Skeletal muscle cell (primary cell): ENCODE measurements around the gene MSANTD1.

Experiments
- DNase-seq: peaks from one replicate; pipeline ENCODE4 v3.0.0-alpha.2; 2010; ENCODE audit warnings: low read depth
- H3K4me3 ChIP-seq: 2 replicates; pipeline ENCODE4 v1.5.1; 2011; ENCODE audit warnings: low read depth, mild to moderate bottlenecking, control low read depth, low read length, moderate library complexity

MSANTD1 gene

DNA sequence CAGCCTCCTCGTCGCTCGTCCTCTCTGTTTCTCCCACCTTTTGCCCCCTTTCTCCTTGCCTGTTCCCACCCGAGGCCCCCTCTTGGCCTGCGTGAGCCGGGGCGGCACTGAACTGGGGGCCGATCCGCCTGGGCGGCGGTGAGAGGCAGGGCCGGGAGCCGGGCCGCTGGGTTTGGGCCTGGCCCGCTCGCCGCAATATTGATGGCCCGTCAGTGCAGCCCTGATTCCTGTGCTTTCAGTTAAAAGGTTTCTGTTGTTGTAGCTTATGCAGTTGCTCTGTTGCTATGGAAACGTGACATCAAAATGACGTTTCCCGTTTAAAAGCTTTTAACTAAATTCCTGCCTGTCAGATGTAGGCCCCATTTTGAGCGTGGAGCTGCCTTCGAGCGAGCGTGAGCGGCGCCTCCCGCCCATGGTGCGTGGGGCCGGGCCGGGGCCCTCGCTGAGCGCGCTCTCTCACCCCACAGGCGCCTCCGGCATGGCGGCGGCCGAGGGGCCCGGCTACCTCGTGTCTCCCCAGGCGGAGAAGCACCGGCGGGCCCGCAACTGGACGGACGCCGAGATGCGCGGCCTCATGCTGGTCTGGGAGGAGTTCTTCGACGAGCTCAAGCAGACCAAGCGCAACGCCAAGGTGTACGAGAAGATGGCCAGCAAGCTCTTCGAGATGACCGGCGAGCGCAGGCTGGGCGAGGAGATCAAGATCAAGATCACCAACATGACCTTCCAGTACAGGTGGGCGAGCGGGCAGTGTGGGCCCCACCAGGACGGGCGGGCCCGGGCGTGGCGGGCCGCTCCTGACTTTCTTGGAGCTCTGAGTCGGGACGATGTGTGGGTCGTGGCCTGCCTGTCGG is at the start of gene MSANTD1:
Gene MSANTD1, plus strand, starts transcription at position 349 of the 851 bp plus-strand sequence. Its CDS starts 64 bp downstream, at position 413.
- DNase-seq = no peak
- no peak within 1 kb of the TSS for H3K4me3 ChIP-seq

DNA sequence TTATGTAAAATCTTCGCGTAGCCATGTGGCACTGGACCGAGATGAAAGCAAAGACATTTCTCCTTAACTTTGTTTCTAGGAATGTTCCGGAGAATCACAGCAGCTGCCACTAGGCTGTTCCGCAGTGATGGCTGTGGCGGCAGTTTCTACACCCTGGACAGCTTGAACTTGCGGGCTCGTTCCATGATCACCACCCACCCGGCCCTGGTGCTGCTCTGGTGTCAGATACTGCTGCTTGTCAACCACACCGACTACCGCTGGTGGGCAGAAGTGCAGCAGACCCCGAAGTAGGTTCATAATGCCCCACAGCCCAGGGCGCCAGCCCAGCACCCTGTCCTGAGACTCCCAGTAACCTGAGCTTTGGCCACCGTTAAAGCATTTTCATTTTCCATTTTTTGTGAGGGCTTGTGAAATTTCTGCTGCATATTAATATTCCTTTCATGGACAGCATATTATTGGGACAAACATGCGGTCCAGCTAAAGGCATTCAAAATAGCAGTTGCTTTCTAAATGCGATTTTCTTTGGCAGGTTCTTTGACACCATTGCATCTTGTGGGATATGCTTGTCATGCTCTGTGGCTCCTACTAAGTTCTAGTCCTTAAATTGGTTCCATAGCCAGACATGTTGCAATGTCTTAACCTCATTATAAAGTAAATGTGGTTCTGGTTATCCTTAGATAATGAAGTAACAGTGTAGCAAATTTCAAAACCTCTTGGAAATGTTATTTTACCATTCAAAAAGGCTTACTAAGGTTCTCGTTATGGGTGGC is 49.1 kb upstream of the MSANTD1 start:
- no peak for DNase-seq
- H3K4me3 ChIP-seq = no peak overlapping the region

- H3K4me3 ChIP-seq = no peak overlapping the region
- no peak for DNase-seq
These were observed 48.4 kb upstream of the MSANTD1 start for GRCh38 chr4:3200423-3201090.

- no peak overlapping the region for H3K4me3 ChIP-seq
- DNase-seq = no peak
These were observed 46.9 kb upstream of the MSANTD1 start for GRCh38 chr4:3201718-3202702.

GRCh38 chr4:3202836-3203820 is 45.8 kb upstream of the MSANTD1 start:
- no peak overlapping the region for H3K4me3 ChIP-seq
- DNase-seq = no peak

- H3K4me3 ChIP-seq = no peak overlapping the region
These were observed 45.0 kb upstream of the MSANTD1 start for GRCh38 chr4:3203971-3204431.

DNA sequence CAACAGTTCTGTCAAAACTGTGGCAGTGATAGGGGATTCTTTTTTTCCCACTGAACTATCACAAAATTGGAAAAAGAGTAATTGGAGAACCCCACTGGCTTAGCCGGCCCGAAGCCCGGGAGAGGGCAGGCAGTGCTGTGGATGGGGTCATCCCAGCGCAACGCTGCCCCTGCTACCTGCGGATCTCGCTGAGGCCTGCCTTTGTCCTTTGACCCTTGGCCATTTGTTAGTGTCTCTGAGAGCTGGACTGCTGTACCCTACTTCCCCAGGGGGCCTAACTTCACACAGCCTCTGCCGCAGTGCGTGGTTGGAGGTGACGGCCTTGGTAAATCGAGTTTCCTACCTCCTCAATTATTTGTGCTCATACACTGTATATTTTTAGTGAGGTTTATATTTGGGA is 43.0 kb upstream of the MSANTD1 start:
- DNase-seq = no peak
- no peak overlapping the region for H3K4me3 ChIP-seq

More at GRCh38 chr4:3203971-3204431, 45.0 kb upstream of the MSANTD1 start:
- no peak for DNase-seq

GRCh38 chr4:3206439-3207100 is 42.4 kb upstream of the MSANTD1 start:
- DNase-seq = no peak
- H3K4me3 ChIP-seq = no peak overlapping the region

- no peak overlapping the region for H3K4me3 ChIP-seq
- DNase-seq = no peak
These were observed 41.4 kb upstream of the MSANTD1 start for GRCh38 chr4:3207531-3208037.

- H3K4me3 ChIP-seq = no peak overlapping the region
- no peak for DNase-seq
These were observed 40.1 kb upstream of the MSANTD1 start for GRCh38 chr4:3208826-3209225.

GRCh38 chr4:3209551-3210325 is 39.2 kb upstream of the MSANTD1 start:
- H3K4me3 ChIP-seq = no peak overlapping the region
- DNase-seq = no peak

DNA sequence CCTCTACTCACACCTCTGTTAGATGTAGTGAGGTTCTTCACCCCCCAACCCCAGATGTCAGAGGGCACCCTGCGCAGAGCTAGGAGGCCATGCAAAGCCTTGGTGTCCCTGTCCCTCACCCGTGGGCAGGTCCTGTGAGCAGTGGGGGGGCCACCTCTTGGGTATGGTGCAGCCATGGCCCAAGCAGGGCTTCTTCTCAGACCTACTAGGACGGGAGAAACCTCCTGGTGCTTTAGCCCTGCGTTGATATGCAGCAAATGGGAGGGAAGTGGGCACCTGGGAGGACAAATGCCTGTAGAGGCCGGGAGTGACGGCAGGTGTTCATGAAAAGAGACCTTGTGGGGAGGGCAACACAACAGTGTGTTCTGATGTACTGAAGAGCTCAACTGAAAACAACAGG is 38.5 kb upstream of the MSANTD1 start:
- no peak for DNase-seq
- H3K4me3 ChIP-seq = no peak overlapping the region

DNA sequence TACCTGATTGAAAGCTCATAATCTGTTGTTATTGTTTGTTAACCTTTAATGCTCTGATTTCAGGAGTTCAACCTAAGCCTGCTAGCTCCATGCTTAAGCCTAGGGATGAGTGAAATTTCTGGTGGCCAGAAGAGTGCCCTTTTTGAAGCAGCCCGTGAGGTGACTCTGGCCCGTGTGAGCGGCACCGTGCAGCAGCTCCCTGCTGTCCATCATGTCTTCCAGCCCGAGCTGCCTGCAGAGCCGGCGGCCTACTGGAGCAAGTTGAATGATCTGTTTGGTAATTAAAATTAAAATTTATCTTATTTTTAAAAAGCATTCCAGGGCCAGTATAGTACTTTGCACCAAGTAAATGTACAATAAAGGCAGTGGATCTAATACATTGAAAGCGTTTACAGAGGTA is 37.1 kb upstream of the MSANTD1 start:
- no peak for DNase-seq
- no peak overlapping the region for H3K4me3 ChIP-seq

- H3K4me3 ChIP-seq = no peak overlapping the region
- no peak for DNase-seq
These were observed 36.4 kb upstream of the MSANTD1 start for GRCh38 chr4:3212391-3213105.

DNA sequence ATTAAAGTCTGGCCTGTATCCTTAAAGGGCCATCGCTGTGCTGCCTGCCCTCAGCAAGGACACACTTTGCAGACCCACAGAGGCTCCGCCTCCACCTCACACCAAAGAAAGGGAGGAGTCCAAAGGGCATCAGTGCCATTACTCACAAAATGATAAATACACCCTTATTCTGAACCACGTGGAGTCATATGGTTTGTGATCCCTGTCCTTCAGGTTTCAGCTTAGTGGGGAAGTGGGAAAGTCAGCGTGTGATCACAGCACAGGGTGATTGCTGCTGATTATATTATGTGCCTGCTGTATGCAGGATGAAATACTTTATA is 35.9 kb upstream of the MSANTD1 start:
- no peak overlapping the region for H3K4me3 ChIP-seq
- DNase-seq = no peak

GRCh38 chr4:3213661-3214250 is 35.2 kb upstream of the MSANTD1 start:
- DNase-seq = no peak

More at GRCh38 chr4:3213661-3214250, 35.2 kb upstream of the MSANTD1 start:
- no peak overlapping the region for H3K4me3 ChIP-seq
